GM18517 (cell line): ENCODE data around the gene GET4.

Experiments used
- ATAC-seq: cut with Tn5 transposase; IDR thresholded peaks from one replicate; pipeline ENCODE4 v1.9.1; 2021; ENCODE audit warnings: mild to moderate bottlenecking, moderate library complexity; ENCODE audit not compliant: unreplicated experiment

The GET4 gene, protein sequence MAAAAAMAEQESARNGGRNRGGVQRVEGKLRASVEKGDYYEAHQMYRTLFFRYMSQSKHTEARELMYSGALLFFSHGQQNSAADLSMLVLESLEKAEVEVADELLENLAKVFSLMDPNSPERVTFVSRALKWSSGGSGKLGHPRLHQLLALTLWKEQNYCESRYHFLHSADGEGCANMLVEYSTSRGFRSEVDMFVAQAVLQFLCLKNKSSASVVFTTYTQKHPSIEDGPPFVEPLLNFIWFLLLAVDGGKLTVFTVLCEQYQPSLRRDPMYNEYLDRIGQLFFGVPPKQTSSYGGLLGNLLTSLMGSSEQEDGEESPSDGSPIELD

GRCh38 chr7:876077-876971 lies at the start of gene GET4:
Gene GET4 (plus strand): TSS chr7:876554. CDS start chr7:876646, 92 bp downstream.
- ATAC-seq: peak; percentile 71

DNA sequence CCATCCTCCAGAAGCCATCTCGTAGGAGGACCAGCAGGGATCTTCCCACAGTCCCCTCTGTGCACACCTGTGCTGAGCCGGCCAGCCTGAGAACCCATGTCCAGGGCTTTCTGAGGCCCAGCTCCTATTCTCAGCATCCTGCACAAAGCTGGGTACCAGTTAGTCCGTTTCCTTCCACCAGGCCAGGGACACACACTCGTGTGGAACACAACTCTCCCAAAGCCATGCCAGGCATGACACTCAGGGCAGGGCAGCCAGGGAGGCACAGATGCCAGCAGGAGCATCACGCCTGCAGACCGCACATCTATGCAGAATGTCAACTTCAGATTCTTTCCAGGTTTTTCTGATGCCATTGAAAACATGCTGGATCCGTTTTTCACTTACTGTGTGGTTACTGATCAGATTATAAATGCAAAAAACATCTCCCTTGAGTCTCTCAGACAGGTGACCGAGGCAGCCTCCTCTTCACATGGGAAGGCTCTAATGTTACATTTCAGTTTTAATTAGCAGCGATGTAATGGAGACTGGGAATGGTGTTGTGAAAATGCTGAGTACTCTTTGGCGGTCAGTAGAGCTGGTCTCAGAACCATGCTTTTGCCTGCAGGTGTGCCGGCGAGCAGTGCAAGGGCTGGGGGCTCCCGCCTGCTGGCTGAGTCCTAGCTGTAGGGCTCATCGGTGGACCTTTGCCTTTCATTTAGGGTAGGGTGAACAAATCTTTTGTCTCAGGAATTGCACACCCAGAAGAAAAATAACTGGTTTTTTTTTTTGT lies 47.4 kb upstream of the GET4 start:
- no peak for ATAC-seq

- ATAC-seq: no peak
Measured at GRCh38 chr7:830069-830468, 46.3 kb upstream of the GET4 start.

DNA sequence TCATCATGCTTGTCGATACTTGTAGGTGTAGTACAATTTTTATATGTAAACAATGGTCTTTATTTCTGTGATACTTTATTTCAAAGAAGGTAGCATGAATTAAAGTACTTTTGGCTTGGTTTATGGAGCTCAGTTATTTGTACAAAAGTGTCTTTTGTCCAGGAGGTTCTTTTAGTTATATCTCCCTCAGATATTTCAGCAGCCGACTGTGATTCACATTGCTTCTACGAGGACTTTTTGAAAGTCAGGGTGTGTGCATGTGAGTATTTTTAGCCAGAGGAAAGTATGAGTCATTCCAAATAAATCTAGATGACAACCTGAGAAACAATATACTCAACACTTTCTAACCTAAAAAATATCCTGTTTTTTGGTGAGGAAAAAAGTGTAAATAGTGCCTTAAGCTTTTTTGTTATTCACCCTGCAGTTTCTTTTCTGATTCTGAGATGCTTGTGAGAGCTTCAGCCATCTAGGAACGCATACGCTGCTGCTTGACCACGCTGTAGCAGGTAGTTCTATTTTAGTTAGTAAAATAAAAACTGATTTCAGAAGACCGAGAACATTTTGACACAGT lies 44.7 kb upstream of the GET4 start:
- peak; percentile 75 for ATAC-seq

DNA sequence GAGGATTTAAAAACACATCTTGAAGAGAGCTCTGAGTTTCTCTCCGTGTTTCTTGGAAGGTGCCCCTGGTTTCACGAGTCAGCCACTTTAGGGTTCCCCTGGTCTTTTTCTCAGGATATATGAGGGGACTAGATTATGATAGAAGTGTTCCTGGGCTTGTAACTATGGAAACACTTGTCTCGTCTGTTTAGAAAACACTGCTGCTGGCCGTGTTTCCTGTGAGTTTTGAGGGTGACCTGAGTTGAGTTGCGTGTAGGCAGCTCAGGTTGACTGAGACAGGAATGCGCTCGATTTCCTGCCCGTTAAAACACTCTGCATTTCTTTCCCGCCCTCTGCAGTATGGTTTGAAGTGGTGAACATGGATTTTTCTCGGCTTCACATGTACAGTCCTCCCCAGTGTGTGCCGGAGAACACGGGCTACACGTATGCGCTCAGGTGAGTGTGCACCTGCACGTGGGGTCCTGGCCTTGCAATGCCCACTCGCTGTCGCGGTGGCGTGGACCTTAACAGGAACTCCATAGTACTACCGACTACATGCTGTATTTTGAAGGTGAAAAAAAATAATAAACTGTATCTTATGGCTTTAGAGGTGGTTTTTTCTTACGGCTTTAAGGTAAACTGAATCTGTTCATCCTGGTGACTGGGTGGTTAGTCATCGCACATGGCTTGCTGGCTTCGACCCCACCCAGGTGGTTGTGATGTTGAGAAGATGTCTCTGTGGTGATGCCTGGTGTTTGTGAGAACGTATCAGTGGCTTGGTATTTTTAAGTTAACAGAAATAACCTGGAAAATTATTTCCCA lies 44.0 kb upstream of the GET4 start, which contains the start of gene SUN1:
Gene SUN1 (plus strand): TSS at position 310 of the 801 bp plus-strand sequence. CDS start 49 bp downstream, at position 359.
- ATAC-seq: peak; percentile 28

- no peak for ATAC-seq
Measured at GRCh38 chr7:832968-833424, 43.4 kb upstream of the GET4 start.

DNA sequence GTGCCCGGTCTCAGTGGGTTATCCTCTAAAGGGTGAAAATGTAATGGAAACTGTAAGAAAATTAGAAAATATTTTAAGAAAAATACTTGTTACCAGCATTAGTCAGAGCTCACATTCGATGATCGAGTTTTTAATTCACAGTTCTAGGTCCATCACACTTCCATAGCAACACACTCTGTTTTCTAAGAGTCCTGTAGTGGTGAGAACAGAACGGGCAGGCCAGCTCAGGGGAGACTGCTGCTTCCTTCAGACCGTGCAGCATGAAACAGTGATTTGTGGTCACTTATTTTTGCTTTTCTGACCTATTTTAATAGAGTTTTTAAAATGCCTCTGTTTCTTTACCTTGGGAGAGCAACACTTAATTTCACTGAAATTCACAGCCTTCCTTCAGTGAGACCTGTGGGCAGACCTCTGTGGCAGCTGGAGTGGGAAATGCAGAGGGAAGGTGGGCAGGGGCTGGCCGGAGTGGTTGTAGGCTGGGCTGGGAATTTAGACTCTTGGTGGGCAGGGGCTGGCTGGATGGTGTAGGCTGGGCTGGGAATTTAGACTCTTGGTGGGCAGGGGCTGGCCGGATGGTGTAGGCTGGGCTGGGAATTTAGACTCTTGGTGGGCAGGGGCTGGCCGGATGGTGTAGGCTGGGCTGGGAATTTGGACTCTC lies 42.6 kb upstream of the GET4 start:
- ATAC-seq: no peak

DNA sequence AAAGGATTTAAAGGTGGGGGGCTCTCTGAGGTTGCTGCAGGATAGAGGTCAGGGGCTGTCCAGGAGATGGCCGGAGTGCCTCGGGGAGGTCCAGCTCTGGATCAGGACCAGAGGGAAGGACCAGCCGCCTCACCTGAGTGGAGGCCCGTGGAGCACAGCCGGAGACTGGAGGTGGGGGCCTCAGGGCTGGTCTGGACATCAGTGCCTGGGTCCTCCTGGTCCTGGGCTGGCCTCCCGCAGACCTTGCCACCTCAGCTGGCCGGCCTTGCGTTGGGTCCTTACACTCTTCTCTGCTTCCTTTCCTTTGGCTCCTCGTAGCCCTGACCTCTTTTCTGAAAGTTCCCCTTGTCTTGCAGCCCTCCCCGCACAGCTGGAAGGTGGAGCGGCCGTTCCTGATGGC lies 42.1 kb upstream of the GET4 start:
- ATAC-seq: no peak

DNA sequence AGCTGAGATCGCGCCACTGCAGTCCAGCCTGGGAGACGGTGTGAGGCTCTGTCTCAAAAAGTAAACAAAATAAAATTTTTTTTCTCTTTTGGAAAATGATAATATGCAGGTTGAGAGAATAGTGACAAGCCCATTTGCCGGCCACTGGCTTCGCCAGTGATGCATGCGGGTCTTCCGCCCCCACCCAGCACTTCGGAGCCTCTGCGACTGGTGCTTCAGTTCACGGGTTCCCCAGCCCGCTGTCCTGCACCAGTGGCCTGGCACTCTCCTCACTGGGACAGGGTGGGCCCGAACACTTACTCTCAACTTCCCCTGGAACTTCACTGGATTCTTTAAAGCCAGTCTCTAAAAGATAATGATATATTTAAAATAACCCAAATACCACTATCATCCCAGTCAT lies 41.3 kb upstream of the GET4 start:
- no peak for ATAC-seq

DNA sequence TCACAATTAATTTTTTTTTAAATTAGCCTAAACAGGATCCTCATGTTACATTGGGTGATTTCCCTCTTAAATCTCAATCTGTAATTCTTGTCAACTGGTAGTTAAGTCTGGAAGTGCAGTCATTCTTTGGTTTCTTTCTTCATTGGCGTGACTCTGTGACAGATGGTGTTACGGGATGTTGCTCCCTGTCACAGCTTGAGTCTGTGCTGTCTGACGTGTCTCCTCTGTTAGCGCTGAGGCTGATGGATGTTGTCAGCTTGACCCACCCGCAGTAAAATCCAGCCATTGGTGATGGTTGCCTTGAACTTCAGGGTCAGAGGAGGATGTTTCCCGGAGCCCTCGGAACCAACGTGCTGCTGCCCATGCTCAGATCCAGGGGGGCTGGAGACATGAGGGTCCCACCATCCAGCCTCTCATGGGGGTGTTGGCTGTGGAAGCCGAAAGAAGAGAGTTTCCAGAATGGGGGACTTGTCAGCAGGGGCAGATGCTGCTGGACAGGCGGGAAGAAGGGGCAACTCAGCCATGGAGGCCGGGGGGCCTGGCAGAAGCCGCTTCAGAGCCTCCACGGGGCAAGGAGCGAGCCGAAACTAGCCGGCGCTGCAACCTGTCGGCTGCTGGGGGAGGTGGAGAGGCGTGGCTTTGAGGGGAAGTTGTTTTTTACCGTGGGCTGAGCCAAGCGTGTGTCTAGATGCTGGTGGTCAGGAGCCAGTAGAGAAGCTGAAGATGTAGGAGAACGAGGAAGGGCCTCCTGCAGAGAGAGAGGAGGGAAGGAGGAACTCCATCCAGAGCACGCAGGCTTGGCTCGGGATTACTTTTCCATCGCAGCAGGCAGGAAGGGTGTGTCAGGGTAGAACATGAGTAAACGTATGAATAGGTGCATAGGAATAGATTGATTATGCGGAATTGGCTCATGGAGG lies 40.6 kb upstream of the GET4 start:
- ATAC-seq: no peak

GRCh38 chr7:836429-836828 lies 39.9 kb upstream of the GET4 start:
- ATAC-seq: no peak

DNA sequence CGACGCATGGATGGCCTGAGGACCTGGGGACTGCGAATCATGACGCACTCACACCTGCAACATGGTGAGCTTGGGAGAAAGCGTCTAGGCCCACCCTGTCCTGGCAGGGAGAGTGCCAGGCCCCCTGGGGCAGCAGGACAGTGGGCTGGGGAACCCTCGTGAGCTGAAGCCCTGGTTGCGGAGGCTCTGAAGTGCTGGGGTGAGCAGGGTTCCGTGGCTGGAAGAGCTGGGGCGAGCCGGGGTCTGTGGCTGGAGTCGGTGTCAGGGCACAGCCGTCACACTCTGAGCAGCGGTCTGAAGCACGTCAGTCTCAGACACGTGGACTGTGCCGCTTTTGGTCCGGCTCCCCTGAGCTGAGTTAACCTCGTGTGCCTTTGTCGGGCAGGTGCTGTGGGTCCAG lies 39.4 kb upstream of the GET4 start:
- ATAC-seq: no peak

DNA sequence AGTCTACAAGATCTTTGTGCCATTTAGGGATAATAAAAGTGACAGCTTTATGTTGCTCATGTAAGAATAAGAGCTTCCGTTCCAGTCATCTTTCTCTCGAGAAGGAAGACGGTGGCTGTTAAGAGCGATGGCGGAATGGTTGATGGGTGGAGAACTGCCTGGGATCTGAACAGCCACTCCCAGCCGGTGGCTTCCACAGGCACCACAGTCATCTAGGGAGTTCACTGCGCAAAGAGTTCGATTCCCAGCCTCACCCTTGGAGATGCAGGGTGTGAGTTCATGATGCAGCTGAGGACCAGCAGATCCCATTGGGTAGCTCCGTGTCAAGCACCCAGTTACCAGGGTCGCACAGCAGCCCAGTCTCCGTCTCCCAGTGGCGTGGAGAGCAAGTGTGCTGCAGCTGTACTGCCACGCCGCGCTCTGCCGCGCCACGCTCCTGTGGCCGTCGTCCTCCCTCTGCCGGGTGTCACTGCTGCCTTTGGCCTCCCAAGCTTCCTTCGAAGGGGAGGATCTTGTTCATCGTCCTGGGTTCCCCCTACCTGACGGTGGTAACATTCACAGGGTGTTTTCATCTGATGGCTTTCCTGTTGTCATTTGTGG lies 36.3 kb upstream of the GET4 start:
- ATAC-seq: no peak

- ATAC-seq: no peak
Measured at GRCh38 chr7:841943-842342, 34.4 kb upstream of the GET4 start.

- ATAC-seq: no peak
Measured at GRCh38 chr7:842431-843031, 33.8 kb upstream of the GET4 start.

- no peak for ATAC-seq
Measured at GRCh38 chr7:843230-843629, 33.1 kb upstream of the GET4 start.

- no peak for ATAC-seq
Measured at GRCh38 chr7:844043-844442, 32.3 kb upstream of the GET4 start.

DNA sequence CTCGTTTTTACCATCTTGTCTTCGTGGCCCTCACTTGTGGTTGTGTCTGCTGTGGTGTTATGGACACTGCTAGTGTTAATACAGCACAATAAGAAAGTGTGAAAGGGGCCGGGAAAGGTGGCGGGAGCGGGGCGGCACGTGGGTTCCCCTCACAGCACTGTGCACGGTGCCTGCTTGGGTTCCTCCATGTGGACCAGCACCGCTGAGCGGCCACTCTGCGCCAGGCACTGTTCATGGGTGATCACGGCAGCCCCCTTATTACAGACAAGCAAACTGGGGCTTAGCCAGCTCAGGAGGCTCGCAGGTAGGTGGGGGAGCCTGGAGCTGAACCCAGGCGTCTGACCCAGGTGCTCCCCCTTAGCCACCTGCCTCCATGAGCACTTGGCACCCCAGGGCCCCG lies 31.8 kb upstream of the GET4 start:
- no peak for ATAC-seq
